GM12892 (cell line): ENCODE results near the gene TSPAN9.

Experiments
- POLR2A ChIP-seq: IDR thresholded peaks from 2 replicates; pipeline ENCODE4 v1.6.1; 2011; ENCODE audit warnings: low read depth, low read length, control low read depth
- POLR2AphosphoS5 ChIP-seq: IDR thresholded peaks from 2 replicates; pipeline ENCODE4 v1.6.1; 2011; ENCODE audit warnings: low read depth, low read length, control low read depth
- TAF1 ChIP-seq: IDR thresholded peaks from 2 replicates; pipeline ENCODE4 v1.6.1; 2011; ENCODE audit warnings: low read depth, mild to moderate bottlenecking, control low read depth, low read length, borderline replicate concordance

DNA sequence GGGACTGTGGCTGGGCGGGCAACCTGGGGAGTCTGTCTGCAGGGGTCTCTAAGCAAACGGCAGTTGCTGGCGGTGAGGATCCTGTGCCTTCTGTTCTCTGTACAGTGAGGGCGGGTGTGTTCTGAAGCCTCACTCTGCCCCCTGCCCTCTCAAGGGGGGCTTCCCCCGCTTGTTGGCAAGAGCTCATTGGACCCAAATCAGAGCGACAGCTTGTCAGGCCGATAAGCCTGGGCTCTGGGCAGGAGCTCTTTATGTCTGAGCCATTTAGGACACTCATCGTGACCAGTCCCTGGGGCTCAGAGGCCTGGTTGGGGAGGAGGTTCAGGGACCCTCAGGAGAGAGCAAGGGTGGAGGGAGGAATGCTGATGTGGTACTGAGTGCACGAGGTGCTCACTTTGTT lies 136.0 kb downstream of the TSPAN9 start:
- no peak for TF ChIP-seq POLR2AphosphoS5
- TF ChIP-seq POLR2A, result no peak
- TF ChIP-seq TAF1, result no peak
